Measurements from ENCODE around the gene ADCY4.

ADCY4 gene

DNA sequence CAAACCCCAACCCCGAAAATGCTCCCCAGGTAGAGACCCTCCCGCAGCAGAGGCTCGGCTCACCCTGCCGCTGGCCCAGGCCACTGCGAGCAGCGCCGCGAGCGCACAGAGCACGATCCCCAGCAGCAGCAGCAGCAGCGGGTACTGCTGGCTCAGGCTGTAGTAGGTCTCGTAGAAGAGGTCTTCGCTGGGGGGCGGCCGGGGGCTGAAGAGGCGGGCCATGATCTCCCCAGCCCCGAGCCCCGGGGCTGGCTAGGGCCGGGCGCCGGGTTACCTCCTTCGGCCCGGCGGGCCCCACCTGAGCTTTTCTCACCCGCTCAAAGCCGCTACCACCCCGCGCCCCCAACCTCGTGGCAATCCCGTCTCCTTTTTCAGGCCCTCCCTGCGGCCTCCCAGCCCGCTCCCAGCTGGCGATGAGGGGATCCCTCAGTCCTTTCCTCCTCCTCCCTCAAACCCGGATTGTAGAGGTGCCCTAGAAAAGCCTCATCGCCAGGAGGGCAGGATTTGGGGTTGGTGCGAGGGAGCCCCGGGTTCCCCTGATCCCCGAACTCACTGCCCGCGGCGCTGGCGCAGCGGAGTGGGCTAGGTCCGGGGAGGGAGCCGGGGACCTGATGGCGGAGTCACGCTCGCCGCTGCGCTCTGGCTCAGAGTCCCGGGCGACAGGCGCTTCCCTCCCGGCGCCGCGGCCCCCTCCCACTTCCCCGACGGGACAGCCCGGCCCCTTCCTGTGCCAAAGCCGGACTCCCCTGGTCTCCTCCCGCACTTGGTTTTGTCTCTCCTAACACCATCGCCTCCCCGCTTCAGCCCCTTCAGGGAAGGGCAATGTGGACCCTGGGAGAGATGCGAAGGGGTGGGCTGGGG is at the start of gene ADCY4:
TSS of gene ADCY4 (minus strand) at position 641 of the 861 bp plus-strand sequence. CDS start at position 222, 419 bp downstream.
- peak within 1 kb of the TSS; percentile 73 for H3K27ac ChIP-seq
- TF ChIP-seq ZFX (IDR thresholded peaks at IDR 0.05; ENCODE audit: borderline replicate concordance), result no peak
- TF ChIP-seq, protein P1, sequence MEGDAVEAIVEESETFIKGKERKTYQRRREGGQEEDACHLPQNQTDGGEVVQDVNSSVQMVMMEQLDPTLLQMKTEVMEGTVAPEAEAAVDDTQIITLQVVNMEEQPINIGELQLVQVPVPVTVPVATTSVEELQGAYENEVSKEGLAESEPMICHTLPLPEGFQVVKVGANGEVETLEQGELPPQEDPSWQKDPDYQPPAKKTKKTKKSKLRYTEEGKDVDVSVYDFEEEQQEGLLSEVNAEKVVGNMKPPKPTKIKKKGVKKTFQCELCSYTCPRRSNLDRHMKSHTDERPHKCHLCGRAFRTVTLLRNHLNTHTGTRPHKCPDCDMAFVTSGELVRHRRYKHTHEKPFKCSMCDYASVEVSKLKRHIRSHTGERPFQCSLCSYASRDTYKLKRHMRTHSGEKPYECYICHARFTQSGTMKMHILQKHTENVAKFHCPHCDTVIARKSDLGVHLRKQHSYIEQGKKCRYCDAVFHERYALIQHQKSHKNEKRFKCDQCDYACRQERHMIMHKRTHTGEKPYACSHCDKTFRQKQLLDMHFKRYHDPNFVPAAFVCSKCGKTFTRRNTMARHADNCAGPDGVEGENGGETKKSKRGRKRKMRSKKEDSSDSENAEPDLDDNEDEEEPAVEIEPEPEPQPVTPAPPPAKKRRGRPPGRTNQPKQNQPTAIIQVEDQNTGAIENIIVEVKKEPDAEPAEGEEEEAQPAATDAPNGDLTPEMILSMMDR (IDR thresholded peaks at IDR 0.05), result no peak

DNA sequence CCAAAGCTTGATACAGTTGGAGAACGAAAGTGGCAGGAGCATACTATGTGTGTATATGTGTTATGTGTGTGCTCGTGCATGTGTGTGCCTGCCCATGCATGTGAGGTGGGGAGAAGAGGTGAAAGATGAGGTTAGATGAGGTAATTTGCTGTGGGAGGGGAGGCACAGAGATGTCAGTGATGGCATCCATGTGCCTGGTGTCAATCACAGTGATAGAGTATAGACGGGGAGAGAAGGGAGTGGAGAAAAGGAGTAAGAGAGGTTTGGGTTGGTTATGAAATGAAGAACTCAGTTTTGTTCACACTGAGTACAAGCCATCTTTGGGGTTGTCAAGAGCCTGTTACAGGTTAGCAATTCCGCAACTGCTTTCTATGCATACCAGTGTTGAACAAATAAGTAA is 49.3 kb upstream of the ADCY4 start:
- no peak for TF ChIP-seq ZFX (IDR thresholded peaks at IDR 0.05; ENCODE audit: borderline replicate concordance)
- TF ChIP-seq, protein P1 (IDR thresholded peaks at IDR 0.05), result no peak
- no peak overlapping the region for H3K27ac ChIP-seq

DNA sequence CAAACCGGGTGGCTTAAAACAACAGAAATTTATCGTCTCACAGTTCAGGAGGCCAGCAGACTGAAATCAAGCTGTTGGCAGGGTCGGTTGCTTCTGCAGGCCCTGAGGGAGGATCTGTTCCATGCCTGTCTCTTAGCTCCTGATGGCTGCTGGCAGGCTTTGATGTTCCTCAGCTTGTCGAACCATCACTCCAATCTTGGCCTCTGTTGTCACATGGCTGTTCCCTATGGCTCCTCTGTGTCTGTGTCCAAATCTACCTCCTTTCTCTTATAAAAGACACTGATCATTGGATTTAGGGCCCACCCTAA is 47.1 kb upstream of the ADCY4 start:
- no peak overlapping the region for H3K27ac ChIP-seq
- TF ChIP-seq ZFX (IDR thresholded peaks at IDR 0.05; ENCODE audit: borderline replicate concordance), result no peak
- TF ChIP-seq, protein P1 (IDR thresholded peaks at IDR 0.05), result no peak

DNA sequence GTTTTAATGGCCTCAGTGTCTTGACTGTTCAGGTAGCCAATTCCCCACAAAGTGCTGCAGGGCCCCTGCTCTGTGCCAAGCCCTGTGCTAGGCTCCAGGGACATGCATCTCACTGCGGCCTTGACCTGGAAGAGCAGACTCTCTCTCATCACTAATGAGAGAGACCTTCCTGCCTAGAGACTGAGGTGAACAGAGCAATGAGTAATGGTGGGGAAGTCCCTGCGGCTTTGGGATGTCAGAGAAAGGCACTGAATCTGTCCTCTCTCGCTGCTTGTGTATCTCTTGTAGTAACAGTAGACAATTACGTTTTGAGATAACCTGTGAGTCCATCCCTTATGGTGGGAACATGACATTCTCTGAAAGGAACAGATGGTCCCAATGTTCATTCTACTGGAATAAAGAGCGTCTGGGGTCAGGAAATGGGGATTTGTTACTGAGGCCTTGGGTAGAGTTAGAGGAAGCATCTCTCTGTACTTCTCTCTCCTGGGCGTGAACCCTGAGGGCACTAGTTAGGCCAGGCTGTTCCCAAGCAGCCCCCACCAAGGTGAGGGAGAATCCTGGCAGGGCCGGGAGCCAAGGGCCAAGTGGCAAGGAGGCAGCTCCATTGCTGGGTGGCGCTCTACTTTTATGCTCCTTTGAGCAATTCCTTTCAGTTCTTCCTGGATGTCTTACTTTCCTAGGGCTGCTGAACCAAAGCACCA is 46.6 kb upstream of the ADCY4 start:
- TF ChIP-seq ZFX (IDR thresholded peaks at IDR 0.05; ENCODE audit: borderline replicate concordance), result no peak
- TF ChIP-seq, protein P1 (IDR thresholded peaks at IDR 0.05), result no peak
- H3K27ac ChIP-seq, result no peak overlapping the region

DNA sequence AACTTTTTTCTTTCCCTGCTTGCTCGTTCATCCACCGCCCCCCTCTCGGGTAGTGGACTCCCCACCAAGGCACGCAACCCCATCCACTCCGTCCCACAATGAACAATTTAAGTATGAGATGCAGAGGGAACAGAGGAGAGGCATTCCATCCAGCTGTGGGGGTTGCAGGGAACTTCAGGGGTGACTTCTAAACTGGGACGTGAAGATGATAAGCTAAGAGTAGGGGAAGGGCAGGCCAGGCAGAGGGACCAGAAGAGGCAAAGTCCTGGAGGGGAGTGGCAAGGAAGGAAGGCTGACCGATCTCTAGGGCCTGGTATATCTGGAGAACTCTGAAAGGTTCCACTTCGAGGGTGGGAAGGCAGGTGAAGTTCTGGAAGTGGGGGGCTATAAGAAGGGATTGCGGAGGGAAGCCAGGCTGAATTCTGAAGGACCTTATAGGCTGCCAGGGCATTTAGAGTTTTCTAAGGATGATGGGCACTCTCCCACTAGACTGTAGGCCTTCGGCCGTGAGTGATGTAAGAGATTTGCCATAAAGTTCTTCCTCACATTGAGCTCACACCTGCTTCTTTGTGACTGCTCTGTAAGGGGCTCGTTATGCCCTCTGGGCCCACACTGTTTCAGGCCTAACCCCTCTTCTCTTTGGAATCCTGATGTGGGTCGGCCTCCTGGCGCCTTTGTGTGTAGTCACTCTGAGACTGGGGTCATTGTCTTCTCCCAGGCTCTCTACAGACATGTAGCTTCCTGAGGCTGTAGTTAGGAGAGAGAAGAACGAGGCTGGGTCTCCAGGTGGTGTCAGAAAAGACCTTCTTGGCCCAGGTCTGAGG is 45.2 kb upstream of the ADCY4 start:
- TF ChIP-seq, protein P1 (IDR thresholded peaks at IDR 0.05), result no peak
- no peak for TF ChIP-seq ZFX (IDR thresholded peaks at IDR 0.05; ENCODE audit: borderline replicate concordance)
- H3K27ac ChIP-seq, result no peak overlapping the region

DNA sequence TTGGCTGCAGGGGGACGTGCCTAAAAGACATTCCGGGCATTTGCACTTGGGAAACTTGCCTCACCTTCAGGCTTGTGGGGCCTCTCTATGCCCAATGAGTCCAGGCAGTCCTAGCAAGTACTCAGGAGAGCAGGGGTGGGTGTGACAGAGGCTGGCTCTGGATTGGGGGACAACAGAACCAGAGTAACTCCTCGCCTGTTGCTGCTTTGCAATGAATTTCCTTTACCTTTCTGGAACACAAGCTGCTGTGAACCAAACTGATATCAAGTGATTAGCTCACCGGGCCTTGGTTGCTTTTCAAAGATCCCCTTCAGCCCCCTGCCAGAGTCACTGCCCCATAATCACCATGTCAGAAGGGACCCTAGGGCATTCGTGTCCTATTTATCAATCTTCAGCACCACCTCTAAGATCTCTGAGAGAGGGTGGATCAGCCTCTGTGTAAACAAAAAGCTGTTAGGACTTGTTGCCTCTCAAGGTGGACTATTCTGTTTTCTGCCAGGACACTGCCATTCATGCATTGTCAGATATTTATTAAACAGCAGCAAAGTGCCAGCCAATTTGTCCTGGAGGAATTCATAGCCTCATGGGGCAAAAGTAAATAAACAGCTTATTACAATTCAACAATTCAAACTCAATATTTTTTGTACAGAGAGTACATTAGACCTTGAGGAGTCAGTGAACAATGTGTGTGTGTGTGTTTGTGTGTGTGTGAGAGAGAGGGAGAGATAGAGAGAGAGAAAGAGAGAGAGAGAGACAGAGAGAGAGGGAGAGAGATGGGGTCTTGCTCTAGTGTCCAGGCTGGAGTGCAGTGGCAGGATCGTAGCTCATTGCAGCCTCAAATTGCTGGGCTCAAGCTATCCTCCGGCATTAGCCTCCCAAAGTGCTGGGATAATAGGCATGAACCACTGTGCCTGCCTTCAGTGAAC is 44.4 kb upstream of the ADCY4 start:
- no peak overlapping the region for H3K27ac ChIP-seq
- TF ChIP-seq, protein P1 (IDR thresholded peaks at IDR 0.05), result no peak
- TF ChIP-seq ZFX (IDR thresholded peaks at IDR 0.05; ENCODE audit: borderline replicate concordance), result no peak
